GM12873 (cell line): Measurements from ENCODE around the gene RBP3.

Experiments
- CTCF ChIP-seq: IDR thresholded peaks from 2 replicates; pipeline ENCODE4 v1.5.1; 2012; ENCODE audit warnings: low read depth, mild to moderate bottlenecking, moderate library complexity, low read length, control low read depth; ENCODE audit not compliant: insufficient read depth; ENCODE audit errors: missing control alignments

RBP3 gene

GRCh38 chr10:47366181-47366631, 18.0 kb downstream of the RBP3 start:
- no peak for TF ChIP-seq CTCF

DNA sequence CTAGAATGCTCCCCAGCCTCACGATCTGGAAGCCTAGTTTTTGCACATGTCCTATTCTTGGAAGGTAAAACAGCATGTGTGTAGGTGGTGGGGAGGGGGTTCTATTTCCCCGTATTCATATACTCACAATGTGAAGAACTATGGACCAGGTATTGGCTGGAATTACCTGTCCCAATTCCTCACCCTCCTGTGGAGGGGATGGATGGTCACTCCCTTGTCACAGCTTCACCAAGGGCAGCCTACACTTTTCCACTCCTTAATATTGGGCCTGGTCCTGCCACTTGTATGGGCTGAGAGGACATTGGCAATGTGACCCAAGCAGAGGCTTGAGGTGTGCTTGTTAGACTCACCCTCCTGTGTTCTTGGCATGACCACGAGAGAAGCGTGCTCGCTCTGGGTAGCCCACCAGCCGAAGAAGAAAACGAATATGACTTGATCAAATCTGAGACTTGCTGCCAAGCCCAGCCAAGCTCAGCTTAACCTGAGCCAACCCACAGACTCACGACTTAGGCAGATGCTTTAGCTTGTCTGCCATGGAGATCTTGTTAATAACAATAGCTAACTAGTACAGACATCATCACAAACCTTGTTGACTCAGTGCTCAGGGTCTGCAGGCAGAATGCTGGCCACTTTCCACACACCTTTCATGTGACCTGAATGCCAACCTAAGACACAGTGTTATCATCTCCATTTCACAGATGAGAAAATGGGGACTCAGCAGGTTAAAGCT, 18.7 kb downstream of the RBP3 start:
- no peak for TF ChIP-seq CTCF

GRCh38 chr10:47367646-47368045, 19.5 kb downstream of the RBP3 start:
- no peak for TF ChIP-seq CTCF

GRCh38 chr10:47368431-47369180, 20.4 kb downstream of the RBP3 start:
- no peak for TF ChIP-seq CTCF

GRCh38 chr10:47369251-47369894, 21.2 kb downstream of the RBP3 start:
- no peak for TF ChIP-seq CTCF

DNA sequence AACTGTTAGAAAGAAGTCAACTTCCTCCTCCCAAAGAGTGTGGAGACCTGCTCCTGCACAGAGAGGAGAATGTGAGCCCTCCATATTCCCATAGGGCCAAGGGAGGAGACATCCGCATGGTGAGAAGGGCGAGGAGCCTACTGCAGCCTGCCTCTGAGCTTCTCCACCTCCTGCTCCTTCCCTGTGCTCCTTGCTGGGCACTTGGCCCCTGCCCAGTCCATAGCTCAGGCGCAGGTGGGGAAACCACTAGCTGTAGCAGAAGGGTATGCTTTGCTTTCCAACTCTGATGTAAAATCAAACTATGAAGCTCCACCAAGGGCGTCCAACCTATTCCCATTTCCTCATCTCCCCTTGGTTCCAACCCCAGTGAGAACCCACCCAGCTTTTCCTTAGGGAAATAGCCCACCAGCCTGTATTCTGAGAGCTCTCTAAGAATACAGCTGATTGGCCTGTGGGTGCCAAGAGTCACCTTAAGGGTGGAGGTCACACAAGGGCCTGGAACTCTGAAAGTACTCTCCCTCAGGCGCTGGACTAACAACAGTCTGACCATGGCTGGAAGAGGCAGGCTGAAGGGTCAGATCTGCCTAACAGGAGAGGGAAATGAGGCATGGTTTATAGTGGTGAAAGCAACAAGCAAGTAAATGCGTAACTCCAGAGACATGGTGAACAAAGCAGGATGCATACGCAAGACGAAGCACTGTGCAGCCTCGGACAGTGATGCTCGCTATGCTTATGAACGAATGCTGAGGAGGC, 22.0 kb downstream of the RBP3 start:
- no peak for TF ChIP-seq CTCF
